ENCODE data around the gene TOX3. TPM values are rescaled to one million over a fixed set of nuclear protein-coding genes. Genes with fewer than 3 reads are reported as not detected.

TOX3 gene
- polyA plus RNA-seq, 1 of the 3 experiments (the other 2 are of a cell fraction) = not detected

DNA sequence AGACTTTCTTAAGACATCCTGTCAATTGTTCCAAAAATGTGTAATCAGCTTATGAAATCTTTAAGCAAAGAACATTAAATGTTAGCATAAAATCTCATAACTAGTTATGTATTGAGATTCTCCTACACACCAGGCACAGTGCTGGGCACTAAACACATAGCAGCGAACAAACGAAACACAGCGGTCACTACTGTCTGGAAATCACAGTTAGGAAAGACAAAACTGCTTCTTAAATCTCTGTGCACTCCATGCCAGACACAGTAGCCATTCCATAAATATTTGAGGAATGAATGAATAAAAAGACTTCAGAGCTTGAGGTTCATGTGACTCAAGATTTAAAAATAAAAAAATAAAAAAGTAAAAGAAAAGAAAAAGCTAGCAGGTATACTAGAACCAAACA is 20.1 kb downstream of the TOX3 start:
- no peaks in the 10 kb centered on the region for H3K79me2 ChIP-seq (ENCODE audit: insufficient read depth)
- H4K20me1 ChIP-seq (ENCODE audit: insufficient read depth) = no peaks in the 10 kb centered on the region
- POLR2A ChIA-PET = no interaction called here
- TF ChIP-seq MXI1 (IDR thresholded peaks at IDR 0.05; ENCODE audit: low read depth, low read length) (no peak), TAF1 (IDR thresholded peaks at IDR 0.05; ENCODE audit: borderline replicate concordance, low read depth, low read length) (no peak), POLR2AphosphoS5 (IDR thresholded peaks at IDR 0.05; ENCODE audit: low read depth, low read length) (no peak), SIN3A (IDR thresholded peaks at IDR 0.05; ENCODE audit: borderline replicate concordance, low read depth, low read length) (no peak), MEF2A (IDR thresholded peaks at IDR 0.05; ENCODE audit: borderline replicate concordance, low read depth) (no peak), ELF1 (IDR thresholded peaks at IDR 0.05) (no peak)
- TF ChIP-seq, protein P1, sequence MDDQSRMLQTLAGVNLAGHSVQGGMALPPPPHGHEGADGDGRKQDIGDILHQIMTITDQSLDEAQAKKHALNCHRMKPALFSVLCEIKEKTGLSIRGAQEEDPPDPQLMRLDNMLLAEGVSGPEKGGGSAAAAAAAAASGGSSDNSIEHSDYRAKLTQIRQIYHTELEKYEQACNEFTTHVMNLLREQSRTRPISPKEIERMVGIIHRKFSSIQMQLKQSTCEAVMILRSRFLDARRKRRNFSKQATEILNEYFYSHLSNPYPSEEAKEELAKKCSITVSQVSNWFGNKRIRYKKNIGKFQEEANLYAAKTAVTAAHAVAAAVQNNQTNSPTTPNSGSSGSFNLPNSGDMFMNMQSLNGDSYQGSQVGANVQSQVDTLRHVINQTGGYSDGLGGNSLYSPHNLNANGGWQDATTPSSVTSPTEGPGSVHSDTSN (IDR thresholded peaks at IDR 0.05) = no peak
- H3K4me3 ChIP-seq (ENCODE audit: low read depth in 2 of 2, low read length in 1 of 2) = no peak overlapping the region
- H3K36me3 ChIP-seq (replicated peaks in 1 of 2; ENCODE audit: control insufficient read depth in 1 of 2, insufficient read depth in 2 of 2, low read length in 1 of 2) = no peaks in the 10 kb centered on the region
- no peak overlapping the region for H3K4me2 ChIP-seq
- H2AFZ ChIP-seq (ENCODE audit: low read depth) = no peak overlapping the region
- no peaks in the 10 kb centered on the region for H3K9me2 ChIP-seq
- DNase-seq = no peak
- H3K9me3 ChIP-seq = no peaks in the 10 kb centered on the region
- H3K27ac ChIP-seq (ENCODE audit: low read depth in 2 of 2, low read length in 1 of 2) = no peak overlapping the region
- CTCF ChIA-PET = interaction anchor here (1.0 kb wide), 1 partner anchor 496 kb away, joined by 4 read pairs; no protein-coding TSS in a partner anchor
- no peaks in the 10 kb centered on the region for H3K4me1 ChIP-seq (ENCODE audit: control insufficient read depth in 1 of 2, insufficient read depth in 2 of 2, low read depth in 1 of 2, low read length in 1 of 2)
- H3K27me3 ChIP-seq (ENCODE audit: insufficient read depth) = no peaks in the 10 kb centered on the region
- no peaks in the 10 kb centered on the region for H3F3A ChIP-seq (replicated peaks; ENCODE audit: insufficient read depth)
- 40% methylated on average over 3 of the region's 3 CpGs for WGBS (ENCODE audit: low lambda C conversion rate)
- no peak overlapping the region for H3K9ac ChIP-seq

DNA sequence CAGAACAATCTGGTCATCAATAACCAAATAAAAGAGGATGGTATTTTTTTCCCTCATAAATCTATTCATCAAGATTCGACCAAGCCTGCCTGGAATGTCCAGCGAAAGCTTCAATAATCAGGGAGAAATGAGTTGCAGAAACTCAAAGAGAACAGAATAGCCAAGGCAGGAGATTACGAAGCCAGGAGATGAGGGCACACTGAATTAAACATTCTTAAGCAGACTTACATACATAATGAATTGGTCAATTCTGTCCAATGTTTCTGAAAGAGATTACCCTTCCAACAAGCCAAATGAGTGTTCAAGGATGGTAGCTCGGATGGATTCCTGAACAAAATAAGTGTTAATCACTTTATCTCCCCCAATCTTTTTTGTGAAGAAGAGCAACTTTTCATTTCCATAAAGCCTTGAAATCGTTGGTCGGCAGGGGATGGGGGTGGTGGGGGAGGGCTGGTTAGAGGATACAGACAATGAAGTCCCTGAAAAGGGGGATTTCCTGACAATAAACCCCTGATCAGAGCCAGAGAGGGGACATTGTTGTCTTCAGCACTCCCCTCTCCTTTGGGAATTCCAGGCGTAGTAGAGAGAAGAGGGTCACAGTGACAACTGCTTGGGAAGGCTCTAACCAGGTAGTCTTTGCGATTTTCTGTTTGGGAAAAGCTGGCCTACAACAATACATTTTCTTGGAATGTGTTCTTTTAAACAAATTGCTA is 20.7 kb downstream of the TOX3 start:
- ChIA-PET POLR2A (no interaction called here), CTCF (no interaction called here)
- 14% methylated on average over 8 of the region's 8 CpGs for WGBS (ENCODE audit: low lambda C conversion rate)
- no peak overlapping the region for H3K9ac ChIP-seq
- H3F3A ChIP-seq (replicated peaks; ENCODE audit: insufficient read depth) = no peaks in the 10 kb centered on the region
- no peaks in the 10 kb centered on the region for H3K4me1 ChIP-seq (ENCODE audit: control insufficient read depth in 1 of 2, insufficient read depth in 2 of 2, low read depth in 1 of 2, low read length in 1 of 2)
- H3K9me2 ChIP-seq = no peaks in the 10 kb centered on the region
- H4K20me1 ChIP-seq (ENCODE audit: insufficient read depth) = no peaks in the 10 kb centered on the region
- no peak for DNase-seq
- no peaks in the 10 kb centered on the region for H3K36me3 ChIP-seq (replicated peaks in 1 of 2; ENCODE audit: control insufficient read depth in 1 of 2, insufficient read depth in 2 of 2, low read length in 1 of 2)
- no peaks in the 10 kb centered on the region for H3K79me2 ChIP-seq (ENCODE audit: insufficient read depth)
- no peak overlapping the region for H2AFZ ChIP-seq (ENCODE audit: low read depth)
- H3K27ac ChIP-seq (ENCODE audit: low read depth in 2 of 2, low read length in 1 of 2) = no peak overlapping the region
- H3K4me2 ChIP-seq = no peak overlapping the region
- no peak overlapping the region for H3K4me3 ChIP-seq (ENCODE audit: low read depth in 2 of 2, low read length in 1 of 2)
- H3K27me3 ChIP-seq (ENCODE audit: insufficient read depth) = no peaks in the 10 kb centered on the region
- no peaks in the 10 kb centered on the region for H3K9me3 ChIP-seq
- TF ChIP-seq MEF2A (IDR thresholded peaks at IDR 0.05; ENCODE audit: borderline replicate concordance, low read depth) (no peak), MXI1 (IDR thresholded peaks at IDR 0.05; ENCODE audit: low read depth, low read length) (no peak), TAF1 (IDR thresholded peaks at IDR 0.05; ENCODE audit: borderline replicate concordance, low read depth, low read length) (no peak), TCF12 (IDR thresholded peaks at IDR 0.05) (no peak), ELF1 (IDR thresholded peaks at IDR 0.05) (no peak), GABPA (IDR thresholded peaks at IDR 0.05; ENCODE audit: low read depth) (no peak), EP300 (IDR thresholded peaks at IDR 0.05; ENCODE audit: borderline replicate concordance in 1 of 2, low read depth in 1 of 2, low read length in 1 of 2) (no peak), EZH2phosphoT487 (IDR thresholded peaks at IDR 0.05; ENCODE audit: borderline replicate concordance, low read depth) (no peak), SIN3A (IDR thresholded peaks at IDR 0.05; ENCODE audit: borderline replicate concordance, low read depth, low read length) (no peak), CHD2 (IDR thresholded peaks at IDR 0.05; ENCODE audit: low read length, partially characterized antibody) (no peak), GATA2 (CRISPR knock-in tag; IDR thresholded peaks at IDR 0.05) (no peak)
- TF ChIP-seq, protein P2, sequence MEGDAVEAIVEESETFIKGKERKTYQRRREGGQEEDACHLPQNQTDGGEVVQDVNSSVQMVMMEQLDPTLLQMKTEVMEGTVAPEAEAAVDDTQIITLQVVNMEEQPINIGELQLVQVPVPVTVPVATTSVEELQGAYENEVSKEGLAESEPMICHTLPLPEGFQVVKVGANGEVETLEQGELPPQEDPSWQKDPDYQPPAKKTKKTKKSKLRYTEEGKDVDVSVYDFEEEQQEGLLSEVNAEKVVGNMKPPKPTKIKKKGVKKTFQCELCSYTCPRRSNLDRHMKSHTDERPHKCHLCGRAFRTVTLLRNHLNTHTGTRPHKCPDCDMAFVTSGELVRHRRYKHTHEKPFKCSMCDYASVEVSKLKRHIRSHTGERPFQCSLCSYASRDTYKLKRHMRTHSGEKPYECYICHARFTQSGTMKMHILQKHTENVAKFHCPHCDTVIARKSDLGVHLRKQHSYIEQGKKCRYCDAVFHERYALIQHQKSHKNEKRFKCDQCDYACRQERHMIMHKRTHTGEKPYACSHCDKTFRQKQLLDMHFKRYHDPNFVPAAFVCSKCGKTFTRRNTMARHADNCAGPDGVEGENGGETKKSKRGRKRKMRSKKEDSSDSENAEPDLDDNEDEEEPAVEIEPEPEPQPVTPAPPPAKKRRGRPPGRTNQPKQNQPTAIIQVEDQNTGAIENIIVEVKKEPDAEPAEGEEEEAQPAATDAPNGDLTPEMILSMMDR (IDR thresholded peaks at IDR 0.05) = no peak
- TF ChIP-seq, protein P3, sequence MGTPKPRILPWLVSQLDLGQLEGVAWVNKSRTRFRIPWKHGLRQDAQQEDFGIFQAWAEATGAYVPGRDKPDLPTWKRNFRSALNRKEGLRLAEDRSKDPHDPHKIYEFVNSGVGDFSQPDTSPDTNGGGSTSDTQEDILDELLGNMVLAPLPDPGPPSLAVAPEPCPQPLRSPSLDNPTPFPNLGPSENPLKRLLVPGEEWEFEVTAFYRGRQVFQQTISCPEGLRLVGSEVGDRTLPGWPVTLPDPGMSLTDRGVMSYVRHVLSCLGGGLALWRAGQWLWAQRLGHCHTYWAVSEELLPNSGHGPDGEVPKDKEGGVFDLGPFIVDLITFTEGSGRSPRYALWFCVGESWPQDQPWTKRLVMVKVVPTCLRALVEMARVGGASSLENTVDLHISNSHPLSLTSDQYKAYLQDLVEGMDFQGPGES (IDR thresholded peaks at IDR 0.05; ENCODE audit: low read depth, low read length) = no peak
- TF ChIP-seq, protein P4, sequence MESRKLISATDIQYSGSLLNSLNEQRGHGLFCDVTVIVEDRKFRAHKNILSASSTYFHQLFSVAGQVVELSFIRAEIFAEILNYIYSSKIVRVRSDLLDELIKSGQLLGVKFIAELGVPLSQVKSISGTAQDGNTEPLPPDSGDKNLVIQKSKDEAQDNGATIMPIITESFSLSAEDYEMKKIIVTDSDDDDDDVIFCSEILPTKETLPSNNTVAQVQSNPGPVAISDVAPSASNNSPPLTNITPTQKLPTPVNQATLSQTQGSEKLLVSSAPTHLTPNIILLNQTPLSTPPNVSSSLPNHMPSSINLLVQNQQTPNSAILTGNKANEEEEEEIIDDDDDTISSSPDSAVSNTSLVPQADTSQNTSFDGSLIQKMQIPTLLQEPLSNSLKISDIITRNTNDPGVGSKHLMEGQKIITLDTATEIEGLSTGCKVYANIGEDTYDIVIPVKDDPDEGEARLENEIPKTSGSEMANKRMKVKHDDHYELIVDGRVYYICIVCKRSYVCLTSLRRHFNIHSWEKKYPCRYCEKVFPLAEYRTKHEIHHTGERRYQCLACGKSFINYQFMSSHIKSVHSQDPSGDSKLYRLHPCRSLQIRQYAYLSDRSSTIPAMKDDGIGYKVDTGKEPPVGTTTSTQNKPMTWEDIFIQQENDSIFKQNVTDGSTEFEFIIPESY (IDR thresholded peaks at IDR 0.05; ENCODE audit: borderline replicate concordance, low read depth) = no peak
- TF ChIP-seq, protein P1 (IDR thresholded peaks at IDR 0.05) = no peak
- TF ChIP-seq, protein P5, sequence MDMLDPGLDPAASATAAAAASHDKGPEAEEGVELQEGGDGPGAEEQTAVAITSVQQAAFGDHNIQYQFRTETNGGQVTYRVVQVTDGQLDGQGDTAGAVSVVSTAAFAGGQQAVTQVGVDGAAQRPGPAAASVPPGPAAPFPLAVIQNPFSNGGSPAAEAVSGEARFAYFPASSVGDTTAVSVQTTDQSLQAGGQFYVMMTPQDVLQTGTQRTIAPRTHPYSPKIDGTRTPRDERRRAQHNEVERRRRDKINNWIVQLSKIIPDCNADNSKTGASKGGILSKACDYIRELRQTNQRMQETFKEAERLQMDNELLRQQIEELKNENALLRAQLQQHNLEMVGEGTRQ (IDR thresholded peaks at IDR 0.05; ENCODE audit: borderline replicate concordance, low read depth, low read length) = no peak
